Fibroblast of mammary gland (primary cell): ENCODE results near the gene EIF4EBP2.

Experiments
- DNase-seq: peaks from one replicate; pipeline ENCODE4 v3.0.0-alpha.2; 2010; ENCODE audit warnings: low read depth
- H3K4me3 ChIP-seq: 2 replicates; pipeline ENCODE4 v1.5.1; 2011; ENCODE audit warnings: low read depth, mild to moderate bottlenecking, low read length, moderate library complexity; ENCODE audit not compliant: control insufficient read depth
- CTCF ChIP-seq: conservative IDR thresholded peaks from 2 replicates; pipeline ENCODE4 v1.5.1; 2011; ENCODE audit warnings: low read depth, low read length, inconsistent platforms; ENCODE audit not compliant: control insufficient read depth, insufficient read depth

EIF4EBP2 gene

GRCh38 chr10:70368774-70369482 lies 35.0 kb upstream of the EIF4EBP2 start:
- DNase-seq = no peak
- H3K4me3 ChIP-seq = no peak overlapping the region
- TF ChIP-seq CTCF = no peak

- no peak overlapping the region for H3K4me3 ChIP-seq
- no peak for TF ChIP-seq CTCF
- no peak for DNase-seq
Measured at GRCh38 chr10:70369498-70370018, 34.4 kb upstream of the EIF4EBP2 start.

GRCh38 chr10:70370766-70371165 lies 33.2 kb upstream of the EIF4EBP2 start:
- no peak for DNase-seq
- no peak for TF ChIP-seq CTCF
- H3K4me3 ChIP-seq = no peak overlapping the region

- no peak overlapping the region for H3K4me3 ChIP-seq
- DNase-seq = no peak
- no peak for TF ChIP-seq CTCF
Measured at GRCh38 chr10:70371846-70372245, 32.1 kb upstream of the EIF4EBP2 start.

GRCh38 chr10:70374775-70375614 lies 28.9 kb upstream of the EIF4EBP2 start:
- no peak for DNase-seq
- TF ChIP-seq CTCF = no peak
- no peak overlapping the region for H3K4me3 ChIP-seq

GRCh38 chr10:70376436-70377378 lies 27.2 kb upstream of the EIF4EBP2 start:
- no peak for TF ChIP-seq CTCF
- DNase-seq = no peak

More at GRCh38 chr10:70376436-70377378, 27.2 kb upstream of the EIF4EBP2 start:
- H3K4me3 ChIP-seq = no peak overlapping the region
